Endothelial cell of umbilical vein (primary cell): ENCODE results near the gene SLC22A3. TPM values are rescaled to one million over a fixed set of nuclear protein-coding genes. Genes with fewer than 3 reads are reported as not detected.

Experiments
- BruUV-seq: library from RNA; stranded (reverse); fragments of 400-500 nt; replicated peaks from 2 replicates; lab custom pipeline; 2021; lab: Mats Ljungman, UMichigan
- CTCF ChIA-PET: fragments of 300-600, 350-600 bp; sonication (Branson Sonifier 250); formaldehyde crosslinking; loops from one replicate; lab custom pipeline; 2021; ENCODE audit warnings: antibody characterized with exemption, inconsistent platforms; lab: Charles Lee
- POLR2A ChIA-PET: fragments of 300-600, 350-600 bp; sonication (Branson Sonifier 250); formaldehyde crosslinking; loops from one replicate; lab custom pipeline; 2021; ENCODE audit warnings: antibody characterized with exemption, inconsistent platforms; lab: Charles Lee
- DNase-seq: peaks from one replicate; pipeline ENCODE4 v3.0.0-alpha.2; 2011; ENCODE audit warnings: low read depth, low spot score
- FAIRE-seq: peaks from 2 replicates; lab custom pipeline; 2011; peaks lifted over from hg19 to GRCh38; lab: Jason Lieb, UNC
- H2AFZ ChIP-seq: 2 replicates; pipeline ENCODE4 v1.6.0; 2012; ENCODE audit warnings: low read depth, low read length, control low read depth, inconsistent platforms
- H3K27ac ChIP-seq: 2 replicates; pipeline ENCODE4 v1.5.1; 2011; ENCODE audit warnings: low read depth, mild to moderate bottlenecking, control low read depth, low read length, moderate library complexity; ENCODE audit not compliant: insufficient read depth
- H3K27me3 ChIP-seq, 2 experiments: 2 replicates each; pipeline versions ENCODE4 v1.6.0 to v1.6.1; 2011; ENCODE audit warnings: low read length in 2 of 2, mixed read lengths in 1 of 2; ENCODE audit not compliant: control insufficient read depth in 2 of 2, insufficient read depth in 2 of 2
- H3K36me3 ChIP-seq, 2 experiments: 2 replicates in 1 of 2; 3 replicates in 1 of 2; pipeline ENCODE4 v1.5.1; 2011; ENCODE audit warnings: low read length in 2 of 2, mild to moderate bottlenecking in 1 of 2, moderate library complexity in 1 of 2; ENCODE audit not compliant: control insufficient read depth in 2 of 2, insufficient read depth in 2 of 2; ENCODE audit errors: extremely low read depth in 1 of 2
- H3K4me1 ChIP-seq: 3 replicates; pipeline ENCODE4 v1.5.1; 2011; ENCODE audit warnings: mild to moderate bottlenecking, low read length; ENCODE audit not compliant: control insufficient read depth, insufficient read depth; ENCODE audit errors: extremely low read depth
- H3K4me2 ChIP-seq: 2 replicates; pipeline ENCODE4 v1.6.1; 2011; ENCODE audit warnings: low read length, control low read depth, mixed read lengths; ENCODE audit not compliant: insufficient read depth
- H3K4me3 ChIP-seq, 3 experiments: fragments of 200-600 bp in 1 of 3; sonication (generic), shearing (Covaris generic) in 1 of 3; replicated peaks in 1 of 3; 2 replicates each; pipeline ENCODE4 v1.5.1; 2011 to 2016; ENCODE audit warnings: control low read depth in 3 of 3, low read length in 3 of 3, mild to moderate bottlenecking in 2 of 3, inconsistent platforms in 1 of 3, low read depth in 1 of 3, moderate library complexity in 1 of 3; ENCODE audit not compliant: insufficient read depth in 1 of 3
- H3K79me2 ChIP-seq: 2 replicates; pipeline ENCODE4 v1.6.0; 2012; ENCODE audit warnings: low read length, inconsistent platforms; ENCODE audit not compliant: control insufficient read depth, insufficient read depth
- H3K9ac ChIP-seq: replicated peaks from 2 replicates; pipeline ENCODE3; 2011; ENCODE audit warnings: low read length, control low read depth; ENCODE audit not compliant: insufficient read depth; ENCODE audit errors: extremely low read depth
- H3K9me1 ChIP-seq: replicated peaks from 3 replicates; pipeline ENCODE4 v1.6.0; 2011; ENCODE audit warnings: mild to moderate bottlenecking, low read length; ENCODE audit not compliant: control insufficient read depth, insufficient read depth; ENCODE audit errors: extremely low read depth
- H3K9me3 ChIP-seq: replicated peaks from 2 replicates; pipeline ENCODE4 v1.5.1; 2012; ENCODE audit warnings: low read length, inconsistent platforms; ENCODE audit not compliant: control insufficient read depth, insufficient read depth
- H4K20me1 ChIP-seq: replicated peaks from 2 replicates; pipeline ENCODE3; 2011; ENCODE audit warnings: mild to moderate bottlenecking, low read length; ENCODE audit not compliant: control insufficient read depth, insufficient read depth; ENCODE audit errors: extremely low read depth
- EZH2 ChIP-seq: IDR thresholded peaks from 2 replicates; pipeline ENCODE4 v1.6.1; 2012; ENCODE audit warnings: borderline replicate concordance, low read depth, mild to moderate bottlenecking, moderate library complexity, low read length, inconsistent platforms; ENCODE audit not compliant: severe bottlenecking
- FOS ChIP-seq: IDR thresholded peaks from 2 replicates; pipeline ENCODE4 v1.6.1; 2011; ENCODE audit warnings: mild to moderate bottlenecking, low read length, moderate library complexity, borderline replicate concordance; ENCODE audit not compliant: insufficient read depth
- GATA2 ChIP-seq: IDR thresholded peaks from 2 replicates; pipeline ENCODE4 v1.7.0; 2011; ENCODE audit warnings: low read depth, mild to moderate bottlenecking, moderate library complexity, mixed read lengths, low read length; ENCODE audit not compliant: insufficient read length, insufficient read depth
- JUN ChIP-seq: IDR thresholded peaks from 2 replicates; pipeline ENCODE4 v1.6.1; 2011; ENCODE audit warnings: borderline replicate concordance, low read depth; ENCODE audit not compliant: insufficient read length, insufficient read depth
- MAX ChIP-seq: IDR thresholded peaks from 2 replicates; pipeline ENCODE4 v1.6.1; 2011; ENCODE audit not compliant: insufficient read depth, insufficient read length
- MYC ChIP-seq: IDR thresholded peaks from one replicate; pipeline ENCODE4 v1.6.1; 2011; ENCODE audit warnings: mild to moderate bottlenecking, low read depth, low read length
- POLR2A ChIP-seq: IDR thresholded peaks from 2 replicates; pipeline ENCODE4 v1.6.1; 2012; ENCODE audit warnings: low read depth, mild to moderate bottlenecking, control low read depth, low read length
- POLR2AphosphoS5 ChIP-seq: IDR thresholded peaks from 2 replicates; pipeline ENCODE4 v1.6.1; 2012; ENCODE audit warnings: low read depth, mild to moderate bottlenecking, control low read depth, low read length, moderate library complexity; ENCODE audit not compliant: insufficient read depth
- dilution Hi-C: fragments of 300-500 bp; cut with MboI; formaldehyde crosslinking; loops from one replicate; pipeline ENCODE4 v1.15.0; 2019; ENCODE audit warnings: low sequenced_read_pairs; ENCODE audit not compliant: extremely low pct_ligation_motif_present
- intact Hi-C: fragments of 100-400 bp; cut with micrococcal nuclease; formaldehyde crosslinking; loops from one replicate; pipeline ENCODE4 v1.10.0; 2022
- polyA plus RNA-seq, 4 experiments: library from polyadenylated mRNA; depleted of rRNA in 3 of 4; stranded (reverse) in 3 of 4; unstranded in 1 of 4; fragments of >200 nt; gene quantifications; 2 replicates each; pipeline versions ENCODE4 v1.2.1 to v1.2.3, GENCODE V29; 2011 to 2012; ENCODE audit warnings: missing spikeins in 1 of 4
- total RNA-seq: library from RNA; stranded (reverse); gene quantifications from 2 replicates; pipeline ENCODE4 v1.2.3, GENCODE V29; 2021
- TF ChIP-seq, protein P1 (sequence below), 2 donors: IDR thresholded peaks; 1 replicate in 1 of 2; 2 replicates in 1 of 2; pipeline ENCODE4 v1.5.1; 2011; ENCODE audit warnings: low read length in 2 of 2, mild to moderate bottlenecking in 2 of 2, moderate library complexity in 2 of 2, control low read depth in 1 of 2, inconsistent platforms in 1 of 2, low read depth in 1 of 2; ENCODE audit not compliant: insufficient read depth in 1 of 2; ENCODE audit errors: extremely low read depth in 1 of 2

The SLC22A3 gene
- total and polyA plus RNA-seq, 2 donors (not counting 3 experiments of a cell fraction or from before 2014, with no cell fraction given), result not detected

GRCh38 chr6:160379466-160379865 is 31.3 kb downstream of the SLC22A3 start:
- no peaks in the 10 kb centered on the region for H4K20me1 ChIP-seq
- no peaks in the 10 kb centered on the region for H3K36me3 ChIP-seq
- no peaks in the 10 kb centered on the region for H3K9me1 ChIP-seq
- CTCF ChIA-PET, result no interaction called here
- no peak overlapping the region for H3K27ac ChIP-seq
- no peaks in the 10 kb centered on the region for H3K27me3 ChIP-seq
- no TSS peak for BruUV-seq
- no peak for FAIRE-seq
- no peaks in the 10 kb centered on the region for H3K9me3 ChIP-seq
- TF ChIP-seq FOS (no peak), MYC (no peak), POLR2AphosphoS5 (no peak), GATA2 (no peak), JUN (no peak), EZH2 (no peak), MAX (no peak), POLR2A (no peak)
- TF ChIP-seq, protein P1, sequence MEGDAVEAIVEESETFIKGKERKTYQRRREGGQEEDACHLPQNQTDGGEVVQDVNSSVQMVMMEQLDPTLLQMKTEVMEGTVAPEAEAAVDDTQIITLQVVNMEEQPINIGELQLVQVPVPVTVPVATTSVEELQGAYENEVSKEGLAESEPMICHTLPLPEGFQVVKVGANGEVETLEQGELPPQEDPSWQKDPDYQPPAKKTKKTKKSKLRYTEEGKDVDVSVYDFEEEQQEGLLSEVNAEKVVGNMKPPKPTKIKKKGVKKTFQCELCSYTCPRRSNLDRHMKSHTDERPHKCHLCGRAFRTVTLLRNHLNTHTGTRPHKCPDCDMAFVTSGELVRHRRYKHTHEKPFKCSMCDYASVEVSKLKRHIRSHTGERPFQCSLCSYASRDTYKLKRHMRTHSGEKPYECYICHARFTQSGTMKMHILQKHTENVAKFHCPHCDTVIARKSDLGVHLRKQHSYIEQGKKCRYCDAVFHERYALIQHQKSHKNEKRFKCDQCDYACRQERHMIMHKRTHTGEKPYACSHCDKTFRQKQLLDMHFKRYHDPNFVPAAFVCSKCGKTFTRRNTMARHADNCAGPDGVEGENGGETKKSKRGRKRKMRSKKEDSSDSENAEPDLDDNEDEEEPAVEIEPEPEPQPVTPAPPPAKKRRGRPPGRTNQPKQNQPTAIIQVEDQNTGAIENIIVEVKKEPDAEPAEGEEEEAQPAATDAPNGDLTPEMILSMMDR (IDR thresholded peaks at IDR 0.05; ENCODE audit: extremely low read depth in 1 of 2, insufficient read depth in 1 of 2, low read depth in 1 of 2, low read length in 2 of 2), result no peak
- no peak overlapping the region for H2AFZ ChIP-seq
- H3K4me2 ChIP-seq, result no peak overlapping the region
- dilution Hi-C loops (no loop called here), intact Hi-C loops (no loop called here)
- POLR2A ChIA-PET, result no interaction called here
- no peak for DNase-seq
- no peak overlapping the region for H3K4me3 ChIP-seq
- no peak overlapping the region for H3K9ac ChIP-seq
- H3K79me2 ChIP-seq, result no peaks in the 10 kb centered on the region
- H3K4me1 ChIP-seq, result no peaks in the 10 kb centered on the region
